NCI-H1048 (cell line): ENCODE results near the gene SPDYE2.
"Not testable (repeated sequence)": the region's sequence is repeated elsewhere in the genome, so short reads cannot be mapped to it uniquely, and the experiment has no call there.

Experiments used
- DNase-seq: peaks from one replicate; lab custom pipeline; 2025; lab: John Stamatoyannopoulos, UW

The SPDYE2 gene

GRCh38 chr7:102604431-102605145 is 53.6 kb downstream of the SPDYE2 start:
- DNase-seq, result not testable (repeated sequence)

GRCh38 chr7:102606848-102607247 is 55.8 kb downstream of the SPDYE2 start:
- DNase-seq, result not testable (repeated sequence)

- DNase-seq, result not testable (repeated sequence)
Measured at GRCh38 chr7:102609734-102610133, 58.7 kb downstream of the SPDYE2 start.

- not testable (repeated sequence) for DNase-seq
Measured at GRCh38 chr7:102610441-102610840, 59.4 kb downstream of the SPDYE2 start.

GRCh38 chr7:102611013-102611674 is 60.1 kb downstream of the SPDYE2 start:
- not testable (repeated sequence) for DNase-seq

GRCh38 chr7:102611675-102612325 is 60.8 kb downstream of the SPDYE2 start:
- DNase-seq, result not testable (repeated sequence)
